ENCODE results near the gene CTDSP1. TPM values are rescaled to one million over a fixed set of nuclear protein-coding genes. Genes with fewer than 3 reads are reported as not detected.
A peak's percentile ranks its signal among the peaks of the same experiment; 100 is the strongest.

Gene CTDSP1
- total and polyA plus RNA-seq, 10 donors = 65.6 to 184 (median 135) TPM

- peak in 2 of 3 donors; percentile 51 to 69 for TF ChIP-seq POLR2AphosphoS5 (IDR thresholded peaks at IDR 0.05)
- TF ChIP-seq CTCF (IDR thresholded peaks at IDR 0.05 in 8 of 11, conservative IDR thresholded peaks at IDR 0.05 in 3 of 11) = peak in 1 of 11 experiments; percentile 4
- TF ChIP-seq POLR2A (IDR thresholded peaks at IDR 0.05) = no peak
- Histone ChIP-seq H3K4me3 (peak overlapping the region; percentile 74 to 99 (median 96)), H3K27ac (peak overlapping the region; percentile 90 to 100 (median 99)), H3K27me3 (replicated peaks in 1 of 7) (no peaks in the 10 kb centered on the region), H3K4me1 (peaks cover 14 to 87% (median 66%) of the 10 kb centered on the region in 6 donors), H3K36me3 (peaks cover 0 to 47% (median 7%) of the 10 kb centered on the region in 6 donors), H3K9me3 (no peaks in the 10 kb centered on the region)
- WGBS, 5 donors = 0 to 2% (median 1%) methylated on average over 26 to 27 of the region's 27 CpGs
- intact Hi-C loops (cut with DNase I; ENCODE audit: low total_unique reads) = loop anchor here (10.0 kb wide), 1 partner anchor 102 kb away; the partner anchor contains the start of gene TMBIM1
- peak; percentile 95 for DNase-seq
Measured at GRCh38 chr2:218396688-218397462, 2.8 kb upstream of the CTDSP1 start.

DNA sequence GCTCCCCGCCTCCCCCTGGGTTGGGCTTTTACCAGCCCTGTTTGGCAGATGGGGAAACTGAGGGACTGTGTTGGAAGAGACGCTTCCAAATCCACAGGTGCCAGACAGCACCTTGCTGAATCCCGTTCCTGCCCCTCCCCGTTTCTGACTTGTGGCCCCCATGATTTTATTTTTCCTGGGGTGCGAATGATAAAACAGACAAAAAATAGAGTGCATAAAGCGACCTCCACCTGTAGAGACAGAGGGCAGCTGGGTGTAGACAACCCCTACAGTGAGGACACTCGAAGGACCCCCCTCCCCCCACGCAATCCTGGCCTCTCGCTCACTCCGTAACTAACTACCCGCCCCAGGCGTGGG is 2.2 kb upstream of the CTDSP1 start:
- H3K9me3 ChIP-seq = no peaks in the 10 kb centered on the region
- H3K4me1 ChIP-seq = peaks cover 20 to 90% (median 72%) of the 10 kb centered on the region in 6 donors
- H3K27ac ChIP-seq = peak overlapping the region; percentile 90 to 100 (median 99)
- WGBS, 5 donors = 2 to 5% (median 4%) methylated on average over 12 of the region's 12 CpGs
- peak overlapping the region; percentile 74 to 99 (median 96) for H3K4me3 ChIP-seq
- DNase-seq = no peak
- intact Hi-C loops (cut with DNase I; ENCODE audit: low total_unique reads) = loop anchor here (10.0 kb wide), 1 partner anchor 103 kb away; the partner anchor contains the start of gene TMBIM1
- TF ChIP-seq CTCF (IDR thresholded peaks at IDR 0.05 in 8 of 11, conservative IDR thresholded peaks at IDR 0.05 in 3 of 11) (no peak), POLR2A (IDR thresholded peaks at IDR 0.05) (no peak), POLR2AphosphoS5 (IDR thresholded peaks at IDR 0.05) (no peak)
- peaks cover 0 to 47% (median 12%) of the 10 kb centered on the region in 6 donors for H3K36me3 ChIP-seq
- H3K27me3 ChIP-seq (replicated peaks in 1 of 7) = no peaks in the 10 kb centered on the region

- Histone ChIP-seq H3K36me3 (peaks cover 0 to 47% (median 17%) of the 10 kb centered on the region in 6 donors), H3K27me3 (replicated peaks in 1 of 7) (no peaks in the 10 kb centered on the region), H3K27ac (peak overlapping the region; percentile 90 to 100 (median 99)), H3K9me3 (no peaks in the 10 kb centered on the region), H3K4me1 (peaks cover 20 to 90% (median 77%) of the 10 kb centered on the region in 6 donors), H3K4me3 (peak overlapping the region; percentile 74 to 99 (median 96))
- 0 to 1% (median 0%) methylated on average over 27 to 35 of the region's 35 CpGs for WGBS, 5 donors
- TF ChIP-seq POLR2AphosphoS5 (IDR thresholded peaks at IDR 0.05) (peak; percentile 82 to 89 (median 84)), CTCF (IDR thresholded peaks at IDR 0.05 in 8 of 11, conservative IDR thresholded peaks at IDR 0.05 in 3 of 11) (no peak), POLR2A (IDR thresholded peaks at IDR 0.05) (peak in 1 of 3 donors; percentile 32)
- DNase-seq = peak; percentile 91
- intact Hi-C loops (cut with DNase I; ENCODE audit: low total_unique reads) = loop anchor here (10.0 kb wide), 1 partner anchor 103 kb away; the partner anchor contains the start of gene TMBIM1
Measured at GRCh38 chr2:218397820-218398436, 1.7 kb upstream of the CTDSP1 start.

All from spleen (tissue), 11 donors.